ENCODE data around the gene SYCE1.
"Not testable (repeated sequence)": the region's sequence is repeated elsewhere in the genome, so short reads cannot be mapped to it uniquely, and the experiment has no call there.

The SYCE1 gene

GRCh38 chr10:133559216-133559615, 6.2 kb downstream of the SYCE1 start:
- in situ Hi-C loops (cut with HindIII; ENCODE audit: low sequenced_read_pairs): no loop called here

DNA sequence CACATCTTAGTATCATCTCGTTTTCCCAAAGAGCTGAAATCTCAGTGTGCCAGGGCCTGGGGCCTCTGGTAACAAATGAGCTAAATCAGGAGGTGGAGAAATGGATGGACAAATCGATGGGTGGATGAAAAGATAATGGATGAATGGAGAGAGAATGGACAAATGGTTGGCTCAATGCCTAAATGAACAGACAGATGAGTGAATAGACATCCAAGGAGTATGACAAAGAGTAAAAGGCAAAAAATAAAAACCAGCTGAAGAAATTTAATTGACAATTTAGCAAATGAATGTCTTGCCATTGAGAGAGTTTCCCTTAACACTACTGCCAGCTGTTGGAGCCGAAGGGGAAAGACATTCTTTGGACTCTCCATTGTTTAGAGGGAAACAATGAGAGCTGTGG, 8.0 kb downstream of the SYCE1 start:
- in situ Hi-C loops (cut with HindIII; ENCODE audit: low sequenced_read_pairs): no loop called here

DNA sequence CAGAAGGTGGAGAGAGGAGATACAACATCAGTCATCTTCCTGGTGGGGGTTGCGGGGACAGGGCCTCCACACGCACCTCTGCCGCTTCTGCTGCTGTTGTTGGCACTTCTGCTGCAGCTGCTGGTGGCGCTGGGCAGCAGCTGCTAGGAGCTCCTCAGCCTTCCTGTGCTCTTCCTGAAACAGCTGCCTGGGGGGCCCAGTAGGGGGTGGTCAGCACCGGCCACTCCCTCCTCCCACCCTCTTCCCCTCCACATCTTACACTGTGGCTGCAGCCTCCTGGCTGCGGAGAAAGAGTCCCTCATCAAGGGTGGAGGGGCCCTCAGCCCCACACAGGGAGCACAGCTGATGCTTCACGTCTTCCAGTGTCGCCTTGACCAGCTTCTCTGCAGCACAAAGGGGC, 9.9 kb downstream of the SYCE1 start:
- in situ Hi-C loops (cut with HindIII; ENCODE audit: low sequenced_read_pairs): no loop called here

GRCh38 chr10:133554600-133554999, 10.8 kb downstream of the SYCE1 start:
- in situ Hi-C loops (cut with HindIII; ENCODE audit: low sequenced_read_pairs): no loop called here

DNA sequence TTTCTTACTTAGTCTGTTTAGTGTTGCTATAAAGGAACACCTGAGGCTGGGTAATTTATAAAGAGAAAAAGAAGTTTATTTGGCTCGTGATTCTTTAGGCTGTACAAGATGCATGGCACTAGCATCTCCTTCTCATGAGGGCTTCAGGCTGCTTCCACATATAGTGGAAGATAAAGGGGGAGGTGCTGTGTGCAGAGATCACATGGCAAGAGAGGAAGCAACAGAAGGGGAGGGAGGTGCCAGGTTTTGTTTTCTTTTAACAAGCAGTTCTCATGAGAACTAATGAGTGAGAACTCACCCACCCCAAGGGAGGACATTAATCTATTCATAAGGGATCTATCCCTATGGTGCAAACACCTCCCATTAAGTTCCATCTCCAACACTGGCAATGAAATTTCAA, 20.9 kb downstream of the SYCE1 start:
- in situ Hi-C loops (cut with HindIII; ENCODE audit: low sequenced_read_pairs): no loop called here

DNA sequence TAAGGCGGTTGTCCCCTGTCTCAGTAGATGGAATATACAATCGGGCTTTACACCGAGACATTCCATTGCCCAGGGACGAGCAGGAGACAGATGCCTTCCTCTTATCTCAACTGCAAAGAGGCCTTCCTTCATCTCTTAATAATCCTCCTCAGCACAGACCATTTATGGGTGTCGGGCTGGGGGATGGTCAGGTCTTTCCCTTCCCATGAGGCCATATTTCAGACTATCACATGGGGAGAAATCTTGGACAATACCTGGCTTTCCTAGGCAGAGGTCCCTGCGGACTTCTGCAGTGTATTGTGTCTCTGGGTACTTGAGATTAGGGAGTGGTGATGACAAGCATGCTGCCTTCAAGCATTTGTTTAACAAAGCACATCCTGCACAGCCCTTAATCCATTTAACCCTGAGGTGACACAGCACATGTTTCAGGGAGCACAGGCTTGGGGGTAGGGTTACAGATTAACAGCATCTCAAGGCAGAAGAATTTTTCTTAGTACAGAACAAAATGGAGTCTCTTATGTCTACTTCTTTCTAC, 23.9 kb downstream of the SYCE1 start:
- in situ Hi-C loops (cut with HindIII; ENCODE audit: low sequenced_read_pairs): not testable (repeated sequence)

- in situ Hi-C loops (cut with HindIII; ENCODE audit: low sequenced_read_pairs): no loop called here
Measured at GRCh38 chr10:133537546-133538545, 27.5 kb downstream of the SYCE1 start.

GRCh38 chr10:133536198-133536597, 29.2 kb downstream of the SYCE1 start:
- in situ Hi-C loops (cut with HindIII; ENCODE audit: low sequenced_read_pairs): no loop called here

DNA sequence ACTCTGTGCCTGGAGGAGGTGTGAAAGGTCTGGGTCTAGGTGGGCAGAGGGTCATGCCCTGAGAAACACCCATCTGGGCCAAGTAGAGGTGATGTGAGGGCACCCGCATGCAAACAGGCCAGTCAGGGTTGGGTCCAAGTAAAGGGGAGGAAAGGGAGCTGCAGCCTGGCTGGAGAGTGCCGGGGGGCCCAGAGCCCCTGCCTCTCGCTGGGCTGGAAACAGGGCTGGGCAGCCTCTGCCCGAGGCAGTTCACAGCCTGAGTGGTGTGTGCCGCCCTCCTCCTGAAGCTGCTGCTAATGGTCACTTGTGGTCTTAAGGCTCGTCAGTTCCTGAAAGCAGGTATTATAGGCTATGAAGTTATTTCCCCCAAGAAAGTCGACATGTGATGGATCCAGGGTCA, 31.0 kb downstream of the SYCE1 start:
- in situ Hi-C loops (cut with HindIII; ENCODE audit: low sequenced_read_pairs): no loop called here

DNA sequence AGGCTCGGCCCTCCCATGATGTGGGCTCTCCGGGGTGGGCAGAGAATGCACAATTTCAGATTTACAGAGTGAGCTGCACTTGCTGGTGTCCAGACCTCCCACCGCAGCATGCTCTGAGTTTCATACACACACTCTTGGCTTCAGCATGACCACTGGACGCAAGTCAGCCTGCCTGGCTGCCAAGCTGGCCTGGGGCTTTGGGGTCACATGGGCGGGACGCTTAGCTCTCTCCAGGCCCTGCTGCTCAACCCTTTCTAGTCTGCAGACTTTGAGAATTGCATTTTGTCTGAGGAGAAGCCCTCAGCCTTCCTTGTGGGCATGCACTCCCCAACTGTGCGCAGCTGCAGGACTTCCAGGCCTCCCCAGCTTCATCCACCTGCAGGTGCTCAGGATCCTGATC, 32.5 kb downstream of the SYCE1 start:
- in situ Hi-C loops (cut with HindIII; ENCODE audit: low sequenced_read_pairs): no loop called here

DNA sequence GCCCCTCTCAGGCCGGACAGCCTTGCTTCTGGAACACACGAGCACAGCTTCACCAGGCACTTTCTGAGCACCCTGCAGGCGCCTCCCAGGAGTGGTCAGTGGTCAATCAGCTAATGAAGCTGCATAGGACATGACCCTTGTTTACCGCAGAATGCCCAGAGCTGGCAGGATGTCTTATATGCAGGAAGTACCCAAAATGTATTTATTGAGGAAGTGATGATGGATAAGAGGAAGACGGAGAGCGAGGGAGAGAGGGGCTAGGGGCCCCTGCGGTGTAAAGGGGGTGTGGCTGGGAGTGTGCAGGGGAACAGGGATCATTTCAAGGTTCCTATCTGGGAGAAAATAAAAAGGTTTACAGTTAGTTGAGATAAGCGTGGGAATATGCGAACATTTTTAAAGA, 34.9 kb downstream of the SYCE1 start:
- in situ Hi-C loops (cut with HindIII; ENCODE audit: low sequenced_read_pairs): no loop called here

DNA sequence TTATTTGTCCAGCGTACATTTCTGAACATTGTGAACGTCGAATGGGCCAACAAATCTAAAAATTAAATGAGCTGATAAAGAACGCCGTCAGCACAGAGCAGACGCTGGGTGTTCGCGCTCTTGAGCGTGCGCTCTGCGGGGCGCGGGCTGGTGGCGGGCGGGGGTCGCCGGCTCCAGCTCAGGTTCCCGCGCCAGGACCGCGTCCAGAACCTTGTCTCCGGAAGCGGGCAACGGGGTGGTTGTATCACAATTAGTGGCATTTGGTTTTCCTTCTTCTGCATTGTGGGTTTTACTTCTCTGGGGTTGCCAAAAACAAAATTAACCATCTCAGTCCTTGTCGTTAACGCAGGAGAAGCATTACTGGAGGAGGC, 35.8 kb downstream of the SYCE1 start:
- in situ Hi-C loops (cut with HindIII; ENCODE audit: low sequenced_read_pairs): no loop called here

DNA sequence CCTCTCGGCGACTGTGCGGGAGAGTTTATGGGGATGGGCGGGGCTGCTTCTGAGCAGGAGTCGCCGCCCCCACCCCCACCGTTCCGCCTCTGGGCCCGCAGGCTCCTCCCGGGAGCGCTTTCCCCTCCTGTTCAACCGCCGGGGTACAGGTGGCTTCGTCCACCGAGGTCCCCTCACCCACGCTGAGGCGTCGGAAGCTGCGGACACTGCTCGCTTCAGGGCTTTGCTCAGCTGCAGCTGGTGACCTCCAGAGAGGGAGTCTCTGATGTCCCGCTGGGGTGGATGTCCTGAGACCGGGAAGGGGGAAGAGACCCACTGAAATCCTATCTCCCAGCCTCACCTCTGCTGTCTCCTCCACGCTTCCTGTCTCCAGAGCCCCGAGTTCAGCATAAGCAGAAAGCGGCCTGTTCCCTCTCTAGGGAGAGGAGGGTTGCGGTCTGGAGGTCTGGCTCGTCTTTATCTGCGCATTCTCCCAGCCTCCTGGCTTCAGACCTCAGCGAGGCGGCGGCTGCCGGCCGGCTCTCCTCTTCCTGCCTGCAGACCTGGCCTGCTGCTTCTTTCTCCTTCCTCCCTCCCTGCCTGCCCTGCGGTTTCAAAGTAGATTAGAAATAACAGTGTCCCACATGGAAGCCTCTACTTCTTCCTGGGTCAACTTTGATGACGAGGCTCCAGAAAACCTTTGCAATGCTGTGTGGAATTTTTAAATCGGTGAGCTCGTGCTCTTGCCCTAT, 36.4 kb downstream of the SYCE1 start:
- in situ Hi-C loops (cut with HindIII; ENCODE audit: low sequenced_read_pairs): no loop called here

DNA sequence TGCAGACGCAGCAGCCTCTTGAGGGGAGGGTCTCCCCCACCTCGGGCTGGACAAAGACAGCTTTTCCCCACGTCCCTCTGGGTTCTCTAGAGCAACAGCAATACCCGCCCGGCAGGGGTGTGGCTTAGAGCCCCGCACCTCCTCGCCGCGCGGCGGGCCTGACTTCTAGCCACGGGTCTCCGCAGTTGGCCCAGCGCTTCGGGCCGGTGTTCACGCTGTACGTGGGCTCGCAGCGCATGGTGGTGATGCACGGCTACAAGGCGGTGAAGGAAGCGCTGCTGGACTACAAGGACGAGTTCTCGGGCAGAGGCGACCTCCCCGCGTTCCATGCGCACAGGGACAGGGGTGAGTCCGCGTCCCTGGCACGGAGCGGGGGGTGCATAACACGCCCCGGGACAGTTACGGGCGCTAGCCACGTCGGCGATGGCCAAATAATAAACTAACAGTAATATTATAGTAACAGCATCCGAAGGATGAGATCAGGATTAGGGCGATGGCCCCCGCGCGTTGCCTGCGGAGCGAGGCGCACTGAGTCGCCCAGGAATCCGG, 37.0 kb downstream of the SYCE1 start:
- in situ Hi-C loops (cut with HindIII; ENCODE audit: low sequenced_read_pairs): no loop called here

- in situ Hi-C loops (cut with HindIII; ENCODE audit: low sequenced_read_pairs): no loop called here
Measured at GRCh38 chr10:133527771-133528271, 37.6 kb downstream of the SYCE1 start.

DNA sequence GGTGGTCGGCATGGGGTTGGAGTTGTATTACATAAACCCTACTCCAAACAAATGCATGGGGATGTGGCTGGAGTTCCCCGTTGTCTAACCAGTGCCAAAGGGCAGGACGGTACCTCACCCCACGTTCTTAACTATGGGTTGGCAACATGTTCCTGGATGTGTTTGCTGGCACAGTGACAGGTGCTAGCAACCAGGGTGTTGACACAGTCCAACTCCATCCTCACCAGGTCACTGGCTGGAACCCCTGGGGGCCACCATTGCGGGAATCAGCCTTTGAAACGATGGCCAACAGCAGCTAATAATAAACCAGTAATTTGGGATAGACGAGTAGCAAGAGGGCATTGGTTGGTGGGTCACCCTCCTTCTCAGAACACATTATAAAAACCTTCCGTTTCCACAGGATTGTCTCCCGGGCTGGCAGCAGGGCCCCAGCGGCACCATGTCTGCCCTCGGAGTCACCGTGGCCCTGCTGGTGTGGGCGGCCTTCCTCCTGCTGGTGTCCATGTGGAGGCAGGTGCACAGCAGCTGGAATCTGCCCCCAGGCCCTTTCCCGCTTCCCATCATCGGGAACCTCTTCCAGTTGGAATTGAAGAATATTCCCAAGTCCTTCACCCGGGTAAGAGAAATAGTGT, 38.3 kb downstream of the SYCE1 start, which contains the start of gene CYP2E1:
TSS of gene CYP2E1 (plus strand) at position 407 of the 632 bp plus-strand sequence. CDS start at position 440, 33 bp downstream.
- in situ Hi-C loops (cut with HindIII; ENCODE audit: low sequenced_read_pairs): no loop called here

- in situ Hi-C loops (cut with HindIII; ENCODE audit: low sequenced_read_pairs): no loop called here
Measured at GRCh38 chr10:133525444-133525843, 39.9 kb downstream of the SYCE1 start.

DNA sequence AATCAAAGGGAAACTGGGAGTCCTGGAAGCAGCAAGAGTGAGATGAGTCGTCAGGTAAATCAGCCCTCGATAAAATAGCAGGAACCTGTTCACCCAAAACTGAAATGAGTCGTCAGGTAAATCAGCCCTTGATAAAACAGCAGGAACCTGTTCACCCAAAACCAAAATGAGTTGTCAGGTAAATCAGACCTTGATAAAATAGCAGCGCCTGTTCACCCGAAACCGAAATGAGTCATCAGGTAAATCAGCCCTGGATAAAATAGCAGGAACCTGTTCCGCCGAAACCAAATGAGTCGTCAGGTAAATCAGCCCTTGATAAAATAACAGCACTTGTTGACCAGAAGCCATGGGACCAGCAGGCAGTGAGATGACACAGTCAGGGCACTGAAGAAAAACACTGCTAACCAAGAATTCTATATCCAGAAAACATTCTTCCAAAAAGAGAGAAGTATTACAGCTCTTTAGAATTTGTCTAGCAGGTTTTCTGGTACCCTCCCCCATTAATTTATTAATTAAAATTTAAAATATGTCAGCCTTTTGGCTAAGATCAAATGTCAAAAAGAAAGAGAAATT, 41.7 kb downstream of the SYCE1 start:
- in situ Hi-C loops (cut with HindIII; ENCODE audit: low sequenced_read_pairs): no loop called here

GRCh38 chr10:133520193-133520738, 45.1 kb downstream of the SYCE1 start:
- in situ Hi-C loops (cut with HindIII; ENCODE audit: low sequenced_read_pairs): no loop called here

GRCh38 chr10:133518517-133518916, 46.9 kb downstream of the SYCE1 start:
- in situ Hi-C loops (cut with HindIII; ENCODE audit: low sequenced_read_pairs): not testable (repeated sequence)

All from endothelial cell of hepatic sinusoid (primary cell).